Measurements from ENCODE around the gene KCTD16.

KCTD16 gene

DNA sequence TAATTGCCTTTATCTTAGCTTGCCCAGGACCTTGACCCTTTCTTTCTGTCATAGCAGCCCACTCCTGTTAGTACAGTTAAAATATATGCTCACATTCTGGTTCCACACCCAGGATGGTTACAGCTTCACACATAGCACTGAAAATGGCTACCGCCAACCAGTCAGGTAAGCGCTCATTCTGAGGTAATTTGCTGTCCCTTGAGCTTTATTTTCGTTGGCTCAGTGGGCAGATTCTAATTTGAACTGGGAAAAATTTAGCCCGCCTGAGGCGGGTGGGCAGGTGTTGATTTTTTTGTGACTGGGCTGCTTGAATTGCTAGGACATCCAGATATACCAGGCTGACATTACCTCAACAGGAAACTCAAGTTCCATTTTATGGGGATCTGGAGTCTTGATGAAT lies 137.5 kb downstream of the KCTD16 start:
- H3K27me3 ChIP-seq (replicated peaks), result no peaks in the 10 kb centered on the region
- H3K36me3 ChIP-seq (replicated peaks), result no peaks in the 10 kb centered on the region
- no peak overlapping the region for H3K27ac ChIP-seq
- DNase-seq, result no peak
- in situ Hi-C loops (cut with HindIII; ENCODE audit: low pct_ligation_motif_present, low sequenced_read_pairs), result no loop called here
- no peak for TF ChIP-seq CTCF (IDR thresholded peaks at IDR 0.05; ENCODE audit: low read depth, low read length, missing control alignments)
- H3K4me3 ChIP-seq (ENCODE audit: low read depth, low read length), result no peak overlapping the region

- Histone ChIP-seq H3K27ac (no peak overlapping the region), H3K4me3 (ENCODE audit: low read depth, low read length) (no peak overlapping the region), H3K27me3 (replicated peaks) (no peaks in the 10 kb centered on the region), H3K36me3 (replicated peaks) (no peaks in the 10 kb centered on the region)
- TF ChIP-seq CTCF (IDR thresholded peaks at IDR 0.05; ENCODE audit: low read depth, low read length, missing control alignments), result no peak
- no peak for DNase-seq
- in situ Hi-C loops (cut with HindIII; ENCODE audit: low pct_ligation_motif_present, low sequenced_read_pairs), result no loop called here
These were observed 138.4 kb downstream of the KCTD16 start for GRCh38 chr5:144308906-144309670.

DNA sequence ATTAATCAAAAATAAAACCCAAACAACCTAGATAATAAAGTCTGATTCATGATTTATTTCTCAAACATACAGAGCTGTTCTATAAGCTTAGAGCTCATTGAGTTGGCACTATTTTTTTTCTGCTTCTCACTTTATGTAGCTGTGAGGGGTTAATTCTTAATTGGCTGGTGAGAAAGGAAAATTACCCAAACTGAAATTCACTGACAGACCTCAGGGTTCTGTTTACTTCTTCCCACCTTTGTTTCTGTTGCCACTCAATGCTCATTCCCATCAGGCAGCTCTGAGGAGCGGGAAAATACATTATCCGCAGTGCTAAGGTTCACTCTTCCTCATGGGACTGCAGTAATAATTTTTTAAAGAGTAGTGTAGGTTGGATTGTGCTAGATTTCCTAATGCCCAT lies 139.9 kb downstream of the KCTD16 start:
- no peak overlapping the region for H3K27ac ChIP-seq
- no peak for DNase-seq
- H3K36me3 ChIP-seq (replicated peaks), result no peaks in the 10 kb centered on the region
- TF ChIP-seq CTCF (IDR thresholded peaks at IDR 0.05; ENCODE audit: low read depth, low read length, missing control alignments), result no peak
- H3K27me3 ChIP-seq (replicated peaks), result no peaks in the 10 kb centered on the region
- in situ Hi-C loops (cut with HindIII; ENCODE audit: low pct_ligation_motif_present, low sequenced_read_pairs), result no loop called here
- H3K4me3 ChIP-seq (ENCODE audit: low read depth, low read length), result no peak overlapping the region

DNA sequence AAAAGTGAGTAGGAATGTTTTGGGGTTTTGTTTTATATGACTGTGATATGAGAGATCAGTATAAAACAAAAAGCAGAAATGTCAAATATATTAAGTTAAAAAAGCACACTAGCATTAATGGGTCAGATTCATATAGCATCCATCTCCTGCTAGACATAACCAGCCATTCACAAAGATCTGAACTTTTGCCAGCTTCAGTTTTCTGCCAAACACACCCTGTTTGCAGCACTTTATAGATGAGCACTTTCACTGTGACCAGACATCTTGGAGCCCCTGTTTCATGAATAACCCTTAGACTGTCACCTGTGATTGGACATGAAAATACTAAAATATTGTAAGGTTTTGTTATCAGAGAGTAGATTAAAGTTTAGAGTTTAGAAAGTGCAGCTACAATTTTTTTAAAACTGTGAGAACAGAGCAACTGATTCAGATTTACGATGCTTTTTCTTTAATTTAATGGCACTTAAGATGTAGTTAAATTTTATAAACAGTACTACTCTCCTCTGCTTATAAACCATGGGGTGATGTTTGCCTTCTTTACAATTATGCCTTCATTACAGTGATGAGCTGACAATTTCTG lies 142.6 kb downstream of the KCTD16 start:
- in situ Hi-C loops (cut with HindIII; ENCODE audit: low pct_ligation_motif_present, low sequenced_read_pairs), result no loop called here
- Histone ChIP-seq H3K27me3 (replicated peaks) (no peaks in the 10 kb centered on the region), H3K4me3 (ENCODE audit: low read depth, low read length) (no peak overlapping the region), H3K27ac (no peak overlapping the region), H3K36me3 (replicated peaks) (no peaks in the 10 kb centered on the region)
- no peak for DNase-seq
- no peak for TF ChIP-seq CTCF (IDR thresholded peaks at IDR 0.05; ENCODE audit: low read depth, low read length, missing control alignments)

DNA sequence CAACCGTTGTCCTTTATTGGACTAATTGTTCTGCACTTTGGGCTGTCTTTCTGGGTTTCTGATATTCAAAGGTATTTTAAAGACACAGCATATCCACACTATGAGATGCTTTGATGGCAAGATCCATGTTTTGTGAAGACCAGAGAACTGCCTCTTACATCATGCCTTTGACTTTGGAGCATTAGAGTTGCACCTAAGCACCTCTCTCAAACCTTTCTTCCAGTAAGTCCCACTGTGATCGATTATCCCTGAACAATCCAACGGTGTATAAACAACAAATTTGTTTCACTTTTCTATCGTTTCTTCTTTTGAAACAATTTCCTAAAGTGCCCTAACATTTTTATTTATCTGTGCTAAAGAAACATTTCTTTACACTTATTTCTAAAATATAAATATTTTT lies 144.4 kb downstream of the KCTD16 start:
- Histone ChIP-seq H3K36me3 (replicated peaks) (no peaks in the 10 kb centered on the region), H3K4me3 (ENCODE audit: low read depth, low read length) (no peak overlapping the region), H3K27ac (no peak overlapping the region), H3K27me3 (replicated peaks) (no peaks in the 10 kb centered on the region)
- DNase-seq, result no peak
- in situ Hi-C loops (cut with HindIII; ENCODE audit: low pct_ligation_motif_present, low sequenced_read_pairs), result no loop called here
- no peak for TF ChIP-seq CTCF (IDR thresholded peaks at IDR 0.05; ENCODE audit: low read depth, low read length, missing control alignments)

Data from brain microvascular endothelial cell (primary cell).